BJ (cell line): ENCODE measurements around the gene MLLT6. TPM values are rescaled to one million over a fixed set of nuclear protein-coding genes. Genes with fewer than 3 reads are reported as not detected.

ENCODE experiments used
- CTCF ChIA-PET: fragments of 350-600 bp; formaldehyde crosslinking; extraction: SDS; loops from one replicate; lab custom pipeline; 2021; ENCODE audit warnings: antibody characterized with exemption, inconsistent platforms; lab: Yijun Ruan, JAX
- POLR2A ChIA-PET: fragments of 300-600 bp; sonication (Branson Sonifier 250); formaldehyde crosslinking; extraction: SDS; loops from one replicate; lab custom pipeline; 2021; ENCODE audit warnings: antibody characterized with exemption; lab: Charles Lee
- DNase-seq: peaks from one replicate; pipeline ENCODE4 v3.0.0-alpha.2; 2011; ENCODE audit warnings: low read depth
- H3K27me3 ChIP-seq: 2 replicates; pipeline ENCODE4 v1.6.0; 2011; ENCODE audit warnings: low read length; ENCODE audit not compliant: control insufficient read depth, insufficient read depth
- H3K36me3 ChIP-seq: 2 replicates; pipeline ENCODE4 v1.5.1; 2011; ENCODE audit warnings: low read length; ENCODE audit not compliant: control insufficient read depth, insufficient read depth
- H3K4me3 ChIP-seq: 2 replicates; pipeline ENCODE4 v1.5.1; 2011; ENCODE audit warnings: low read depth, mild to moderate bottlenecking, control low read depth, low read length
- polyA plus RNA-seq: library from polyadenylated mRNA; depleted of rRNA; stranded (reverse); fragments of >200 nt; gene quantifications from 2 replicates; pipeline ENCODE4 v1.2.3, GENCODE V29; 2011
- TF ChIP-seq, protein P1 (sequence below): IDR thresholded peaks from 2 replicates; pipeline ENCODE4 v1.5.1; 2011; ENCODE audit warnings: low read depth, mild to moderate bottlenecking, control low read depth, inconsistent platforms, low read length, moderate library complexity; ENCODE audit not compliant: insufficient read depth

MLLT6 gene
- polyA plus RNA-seq, 1 experiment: 32.1 TPM

DNA sequence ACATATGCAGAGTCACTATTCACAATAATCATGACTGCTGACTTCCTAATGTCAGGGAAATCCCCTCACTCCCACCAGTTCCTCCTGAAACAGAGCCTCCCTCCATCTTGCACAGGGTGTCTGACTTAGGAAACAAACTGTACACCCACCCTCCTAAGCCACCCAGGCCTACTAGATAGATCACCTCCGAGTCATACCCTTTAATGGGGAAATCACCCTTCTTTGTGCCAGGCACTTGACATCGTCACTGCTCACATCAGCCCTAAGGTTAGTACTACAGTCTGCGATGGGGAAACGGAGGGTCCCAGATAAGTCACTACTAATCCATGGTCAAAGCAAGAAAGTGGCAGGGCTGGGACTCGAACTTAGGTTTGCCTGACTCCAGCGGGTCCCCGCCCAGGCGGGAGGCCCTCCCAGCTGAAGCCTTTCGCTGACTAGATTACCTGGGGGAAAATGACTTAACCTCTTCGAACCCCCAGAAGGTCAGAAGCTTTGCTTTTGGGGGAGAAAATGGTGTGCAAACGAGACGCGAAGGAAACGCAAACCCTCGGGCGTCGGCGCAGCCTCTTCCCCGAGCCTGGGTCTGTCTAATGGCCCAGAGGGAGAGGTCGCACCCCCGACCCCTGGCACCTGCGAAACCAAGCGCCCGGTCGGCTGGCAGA is 3.4 kb upstream of the MLLT6 start:
- POLR2A ChIA-PET: no interaction called here
- Histone ChIP-seq H3K27me3 (no peaks in the 10 kb centered on the region; the same call in none of the 2 replicates), H3K36me3 (no peaks in the 10 kb centered on the region), H3K4me3 (peak overlapping the region; percentile 76)
- CTCF ChIA-PET: interaction anchor here (1.0 to 1.5 kb wide), 2 partner anchors 14 to 25 kb away, joined by 3 read pairs; no protein-coding TSS in a partner anchor
- TF ChIP-seq, protein P1, sequence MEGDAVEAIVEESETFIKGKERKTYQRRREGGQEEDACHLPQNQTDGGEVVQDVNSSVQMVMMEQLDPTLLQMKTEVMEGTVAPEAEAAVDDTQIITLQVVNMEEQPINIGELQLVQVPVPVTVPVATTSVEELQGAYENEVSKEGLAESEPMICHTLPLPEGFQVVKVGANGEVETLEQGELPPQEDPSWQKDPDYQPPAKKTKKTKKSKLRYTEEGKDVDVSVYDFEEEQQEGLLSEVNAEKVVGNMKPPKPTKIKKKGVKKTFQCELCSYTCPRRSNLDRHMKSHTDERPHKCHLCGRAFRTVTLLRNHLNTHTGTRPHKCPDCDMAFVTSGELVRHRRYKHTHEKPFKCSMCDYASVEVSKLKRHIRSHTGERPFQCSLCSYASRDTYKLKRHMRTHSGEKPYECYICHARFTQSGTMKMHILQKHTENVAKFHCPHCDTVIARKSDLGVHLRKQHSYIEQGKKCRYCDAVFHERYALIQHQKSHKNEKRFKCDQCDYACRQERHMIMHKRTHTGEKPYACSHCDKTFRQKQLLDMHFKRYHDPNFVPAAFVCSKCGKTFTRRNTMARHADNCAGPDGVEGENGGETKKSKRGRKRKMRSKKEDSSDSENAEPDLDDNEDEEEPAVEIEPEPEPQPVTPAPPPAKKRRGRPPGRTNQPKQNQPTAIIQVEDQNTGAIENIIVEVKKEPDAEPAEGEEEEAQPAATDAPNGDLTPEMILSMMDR: no peak
- no peak for DNase-seq

GRCh38 chr17:38702166-38702915 is 2.7 kb upstream of the MLLT6 start:
- DNase-seq: no peak
- Histone ChIP-seq H3K36me3 (no peaks in the 10 kb centered on the region), H3K27me3 (no peaks in the 10 kb centered on the region; the same call in none of the 2 replicates), H3K4me3 (peak overlapping the region; percentile 76)
- CTCF ChIA-PET: interaction anchor here (1.0 to 1.5 kb wide), 2 partner anchors 15 to 25 kb away, joined by 3 read pairs; no protein-coding TSS in a partner anchor
- POLR2A ChIA-PET: no interaction called here
- TF ChIP-seq, protein P1: no peak

GRCh38 chr17:38702916-38703741 is 1.9 kb upstream of the MLLT6 start:
- H3K36me3 ChIP-seq: no peaks in the 10 kb centered on the region; the same call in 1 of the 2 replicates
- POLR2A ChIA-PET: no interaction called here
- peak overlapping the region; percentile 76 for H3K4me3 ChIP-seq
- DNase-seq: no peak
- TF ChIP-seq, protein P1: no peak
- CTCF ChIA-PET: no interaction called here
- H3K27me3 ChIP-seq: no peaks in the 10 kb centered on the region; the same call in 1 of the 2 replicates

- peak overlapping the region; percentile 76 for H3K4me3 ChIP-seq
- peaks cover 3% of the 10 kb centered on the region for H3K36me3 ChIP-seq
- ChIA-PET CTCF (interaction anchor here (1.0 kb wide), 1 partner anchor 27 kb away, joined by 3 read pairs; the partner anchor contains the start of gene CISD3), POLR2A (interaction anchor here (0.6 kb wide), 1 partner anchor 274 kb away, joined by 3 read pairs; no protein-coding TSS in a partner anchor)
- TF ChIP-seq, protein P1: peak; percentile 7; the same call in 1 of the 2 replicates
- DNase-seq: no peak
- no peaks in the 10 kb centered on the region; the same call in 1 of the 2 replicates for H3K27me3 ChIP-seq
Observed at GRCh38 chr17:38703742-38704605, 1.1 kb upstream of the MLLT6 start.
